Tibial nerve (tissue), 4 donors: ENCODE data around the gene DHH. TPM values are rescaled to one million over a fixed set of nuclear protein-coding genes. Genes with fewer than 3 reads are reported as not detected.

ENCODE experiments used
- DNase-seq, 2 donors: peaks; one replicate each; pipeline ENCODE4 v3.0.0-alpha.2; 2019; ENCODE audit warnings: low spot score in 2 of 2
- H3K27ac ChIP-seq, 4 donors: fragments of 200-600 bp; sonication (generic) in 3 of 4; one replicate each; pipeline ENCODE4 v1.5.1; 2017 to 2019; ENCODE audit warnings: mild to moderate bottlenecking in 1 of 4
- H3K27me3 ChIP-seq, 2 donors: fragments of 200-600 bp; sonication (generic) in 1 of 2; one replicate each; pipeline versions ENCODE4 v1.5.1 to v1.6.0; 2017 to 2019
- H3K36me3 ChIP-seq, 3 donors: fragments of 200-600 bp; sonication (generic); one replicate each; pipeline ENCODE4 v1.5.1; 2018 to 2019
- H3K4me1 ChIP-seq, 4 donors: fragments of 200-600 bp; sonication (generic) in 3 of 4; one replicate each; pipeline ENCODE4 v1.5.1; 2017 to 2019
- H3K4me3 ChIP-seq, 4 donors: fragments of 200-600 bp; sonication (generic) in 3 of 4; one replicate each; pipeline ENCODE4 v1.5.1; 2017 to 2019; ENCODE audit warnings: mild to moderate bottlenecking in 1 of 4, moderate library complexity in 1 of 4
- H3K9me3 ChIP-seq, 4 donors: fragments of 200-600 bp; sonication (generic) in 3 of 4; one replicate each; pipeline ENCODE4 v1.5.1; 2017 to 2019
- CTCF ChIP-seq, 5 experiments: fragments of 200-600 bp in 3 of 5; fragments of 450-650 bp in 2 of 5; sonication (generic) in 3 of 5; IDR thresholded peaks; one replicate each; pipeline ENCODE4 v1.5.1; 2016 to 2019; ENCODE audit warnings: antibody characterized with exemption in 5 of 5, mild to moderate bottlenecking in 3 of 5, moderate library complexity in 2 of 5
- EP300 ChIP-seq, 2 donors: sonication (generic); formaldehyde crosslinking; IDR thresholded peaks; one replicate each; pipeline ENCODE4 v1.6.1; 2017; ENCODE audit warnings: antibody characterized with exemption in 2 of 2, mild to moderate bottlenecking in 1 of 2
- POLR2A ChIP-seq, 2 donors: fragments of 450-650 bp; IDR thresholded peaks; one replicate each; pipeline ENCODE4 v1.6.1; 2017; ENCODE audit warnings: antibody characterized with exemption in 2 of 2, mild to moderate bottlenecking in 2 of 2, moderate library complexity in 2 of 2
- WGBS, 2 donors: methylation state at CpG; one replicate each; pipeline ENCODE4 v1.1.5; 2018; 5-methylcytosine and 5-hydroxymethylcytosine counted together
- total RNA-seq, 4 donors: library from RNA; depleted of rRNA; stranded (reverse); fragments of >200 nt; gene quantifications; one replicate each; pipeline ENCODE4 v1.1.0, GENCODE V29; 2016

DHH gene
- total RNA-seq, 4 donors from 2014 or later = 55.5 to 94.7 (median 60.1) TPM

GRCh38 chr12:49086116-49086515 is 8.5 kb downstream of the DHH start:
- no peak for DNase-seq
- 37 to 38% methylated on average over 3 of the region's 3 CpGs for WGBS, 2 donors
- Histone ChIP-seq H3K27ac (peak overlapping the region in 2 of 4 donors; percentile 91 to 94), H3K9me3 (no peaks in the 10 kb centered on the region), H3K36me3 (no peaks in the 10 kb centered on the region), H3K4me3 (no peak overlapping the region), H3K4me1 (peaks cover 3 to 53% (median 31%) of the 10 kb centered on the region in 4 donors), H3K27me3 (peaks cover 0 to 21% of the 10 kb centered on the region in 2 donors)
- TF ChIP-seq POLR2A (IDR thresholded peaks at IDR 0.05) = no peak
- TF ChIP-seq CTCF (IDR thresholded peaks at IDR 0.05) = no peak
- TF ChIP-seq EP300 (IDR thresholded peaks at IDR 0.05) = peak in 1 of 2 donors; percentile 41

GRCh38 chr12:49084438-49084837 is 10.2 kb downstream of the DHH start:
- no peaks in the 10 kb centered on the region for H3K9me3 ChIP-seq
- 94 to 98% methylated on average over 3 of the region's 3 CpGs for WGBS, 2 donors
- no peak overlapping the region for H3K4me3 ChIP-seq
- no peak for TF ChIP-seq CTCF (IDR thresholded peaks at IDR 0.05)
- TF ChIP-seq POLR2A (IDR thresholded peaks at IDR 0.05) = no peak
- no peak for TF ChIP-seq EP300 (IDR thresholded peaks at IDR 0.05)
- H3K27me3 ChIP-seq = peaks cover 0 to 8% of the 10 kb centered on the region in 2 donors
- H3K36me3 ChIP-seq = no peaks in the 10 kb centered on the region
- peaks cover 3 to 36% (median 14%) of the 10 kb centered on the region in 4 donors for H3K4me1 ChIP-seq
- no peak for DNase-seq
- H3K27ac ChIP-seq = peak overlapping the region in 2 of 4 donors; percentile 39 to 91

GRCh38 chr12:49079793-49080192 is 14.8 kb downstream of the DHH start:
- Histone ChIP-seq H3K9me3 (no peaks in the 10 kb centered on the region), H3K27ac (no peak overlapping the region), H3K27me3 (no peaks in the 10 kb centered on the region), H3K4me1 (no peaks in the 10 kb centered on the region), H3K4me3 (no peak overlapping the region), H3K36me3 (no peaks in the 10 kb centered on the region)
- WGBS, 2 donors = 55 to 58% methylated on average over 1 of the region's 1 CpG
- TF ChIP-seq EP300 (IDR thresholded peaks at IDR 0.05) (no peak), POLR2A (IDR thresholded peaks at IDR 0.05) (no peak), CTCF (IDR thresholded peaks at IDR 0.05) (no peak)
- no peak for DNase-seq

- 93 to 95% methylated on average over 11 of the region's 11 CpGs for WGBS, 2 donors
- DNase-seq = no peak
- Histone ChIP-seq H3K9me3 (no peaks in the 10 kb centered on the region), H3K27ac (no peak overlapping the region), H3K27me3 (no peaks in the 10 kb centered on the region), H3K4me3 (no peak overlapping the region), H3K36me3 (peaks cover 0 to 4% (median 0%) of the 10 kb centered on the region in 3 donors), H3K4me1 (peaks cover 0 to 18% (median 3%) of the 10 kb centered on the region in 4 donors)
- no peak for TF ChIP-seq POLR2A (IDR thresholded peaks at IDR 0.05)
- no peak for TF ChIP-seq CTCF (IDR thresholded peaks at IDR 0.05)
- no peak for TF ChIP-seq EP300 (IDR thresholded peaks at IDR 0.05)
Observed at GRCh38 chr12:49070971-49071370, 23.6 kb downstream of the DHH start.

GRCh38 chr12:49069507-49070346 is 24.9 kb downstream of the DHH start, which contains the start of gene RHEBL1:
TSS of gene RHEBL1 (minus strand) at chr12:49069979. CDS start at chr12:49069785, 194 bp downstream.
- 0 to 1% methylated on average over 57 to 60 of the region's 60 CpGs for WGBS, 2 donors
- Histone ChIP-seq H3K27ac (peak within 1 kb of the TSS; percentile 23 to 82 (median 73)), H3K9me3 (no peaks in the 10 kb centered on the region), H3K36me3 (peaks cover 0 to 9% (median 0%) of the 10 kb centered on the region in 3 donors), H3K4me1 (peaks cover 0 to 18% (median 3%) of the 10 kb centered on the region in 4 donors), H3K4me3 (peak within 1 kb of the TSS; percentile 56 to 89 (median 74)), H3K27me3 (no peaks in the 10 kb centered on the region)
- no peak for TF ChIP-seq CTCF (IDR thresholded peaks at IDR 0.05)
- peak; percentile 59 to 79 for TF ChIP-seq EP300 (IDR thresholded peaks at IDR 0.05)
- peak in 1 of 2 donors; percentile 39 for TF ChIP-seq POLR2A (IDR thresholded peaks at IDR 0.05)
- DNase-seq = peak; percentile 96 to 98
